Right kidney (tissue), 1 donor: ENCODE data around the gene LRRC9.
"Not testable (repeated sequence)": the region's sequence is repeated elsewhere in the genome, so short reads cannot be mapped to it uniquely, and the experiment has no call there.

ENCODE experiments used
- DNase-seq: peaks from one replicate; pipeline ENCODE4 v3.0.0-alpha.2; 2016

The LRRC9 gene

DNA sequence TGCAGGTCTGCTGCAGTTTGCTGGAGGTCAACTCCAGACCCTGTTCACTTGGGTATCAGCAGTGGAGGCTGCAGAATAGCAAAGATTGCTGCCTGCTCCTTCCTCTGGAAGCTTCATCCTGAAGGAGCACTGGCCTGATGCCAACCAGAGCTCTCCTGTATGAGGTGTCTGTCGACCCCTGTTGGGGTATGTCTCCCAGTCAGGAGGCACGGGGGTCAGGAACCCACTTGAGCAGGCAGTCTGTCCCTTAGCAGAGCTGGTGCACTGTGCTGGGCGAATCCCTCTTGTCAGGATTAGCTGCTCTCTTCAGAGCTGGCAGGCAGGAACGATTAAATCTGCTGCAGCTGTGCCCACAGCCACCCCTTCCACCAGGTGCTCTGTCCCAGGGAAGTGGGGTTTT is 37.9 kb downstream of the LRRC9 start:
- not testable (repeated sequence) for DNase-seq

DNA sequence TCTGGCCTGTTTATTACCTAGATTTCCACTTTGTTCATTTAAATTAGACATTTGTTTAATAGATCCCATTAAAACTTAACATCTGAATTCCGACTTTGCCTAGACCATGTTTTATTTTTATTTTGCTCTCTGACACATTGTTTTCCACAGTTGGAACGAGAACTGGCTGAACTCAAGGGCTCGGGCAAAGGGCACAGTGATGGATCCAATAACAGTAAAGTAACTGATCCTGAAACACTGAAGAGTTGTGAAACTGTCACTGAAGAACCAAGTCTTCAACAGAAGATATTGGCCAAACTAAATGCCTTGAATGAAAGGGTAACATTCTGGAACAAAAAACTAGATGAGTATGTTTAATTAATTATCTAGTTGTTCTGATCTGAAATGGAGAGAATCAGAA is 39.7 kb downstream of the LRRC9 start:
- DNase-seq, result peak; percentile 2

DNA sequence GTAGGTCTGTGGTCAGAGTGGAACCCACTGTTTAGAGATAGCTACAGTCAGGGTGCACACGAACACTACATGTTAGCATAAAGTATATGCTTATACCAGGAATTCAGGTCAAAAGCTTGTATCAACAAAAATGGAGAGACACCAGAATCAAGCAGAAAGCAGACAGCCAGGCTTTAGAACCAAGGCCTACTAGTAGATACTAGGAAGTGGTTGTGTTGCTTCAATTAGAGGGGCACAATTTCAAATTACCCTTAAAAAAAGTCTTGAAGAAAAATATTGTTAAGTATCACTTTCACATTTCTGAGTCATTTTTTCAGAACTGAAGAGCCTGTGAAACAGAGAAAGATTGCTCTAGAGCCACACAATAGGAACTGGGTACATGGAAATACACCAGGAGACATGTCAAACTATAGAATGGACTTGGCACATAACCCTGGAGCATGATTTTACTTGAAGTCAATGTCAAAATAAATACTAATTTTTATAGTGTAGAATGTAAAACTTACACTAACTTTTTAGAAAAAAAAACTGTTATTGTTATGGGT is 41.6 kb downstream of the LRRC9 start:
- no peak for DNase-seq

DNA sequence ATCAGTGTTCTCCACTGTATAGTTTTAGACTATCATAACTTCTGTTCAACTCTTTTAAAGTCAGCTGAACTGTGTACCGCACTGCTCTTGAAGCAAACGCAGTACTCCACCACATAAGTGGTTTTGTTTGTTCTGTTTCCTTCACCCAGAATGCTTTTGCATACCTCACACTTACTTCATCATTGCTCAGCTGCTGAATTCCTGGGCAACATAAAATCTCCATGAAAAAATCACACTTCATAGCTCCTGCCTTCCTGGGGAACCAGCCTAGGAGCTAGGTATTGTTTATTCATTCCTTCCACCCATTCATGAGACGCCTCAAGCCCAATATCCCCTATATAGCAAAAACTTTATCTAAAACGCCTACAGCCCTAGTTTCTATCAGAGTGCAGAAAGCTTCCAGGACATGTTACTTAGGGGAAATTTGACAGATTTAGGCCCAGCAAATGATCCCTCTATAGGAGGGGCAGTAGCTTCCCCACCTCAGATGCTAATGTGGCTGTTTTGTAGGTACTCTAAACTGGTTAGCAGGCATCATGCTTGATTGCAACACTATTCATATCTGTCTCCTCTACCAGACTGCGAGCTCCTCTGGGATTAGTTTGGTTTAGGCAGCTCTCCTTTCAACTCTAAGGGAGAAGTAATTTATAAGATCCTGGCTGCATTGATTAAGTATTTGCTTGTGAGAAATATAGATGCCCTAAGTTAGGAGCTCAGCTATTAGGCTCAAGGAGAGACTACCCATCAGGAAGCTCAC is 44.5 kb downstream of the LRRC9 start:
- no peak for DNase-seq

DNA sequence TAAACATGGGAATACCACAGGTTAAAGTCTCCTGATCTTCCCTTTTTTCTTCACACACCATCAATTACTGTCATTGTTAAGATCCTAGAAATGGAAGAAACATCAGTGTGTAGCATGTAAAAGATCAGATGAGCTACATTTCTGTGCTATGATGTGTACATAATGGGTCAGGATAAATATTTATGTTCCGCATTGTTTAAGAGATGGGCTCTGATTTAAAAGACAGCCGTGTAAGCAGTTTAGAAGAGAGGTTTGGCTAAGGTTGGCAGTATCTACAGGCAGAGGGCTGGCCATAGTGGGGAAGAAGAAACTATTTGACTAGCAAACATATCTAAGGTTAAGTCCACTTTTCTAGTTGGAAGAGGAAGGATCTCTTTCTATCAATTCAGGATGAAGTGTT is 49.4 kb downstream of the LRRC9 start:
- DNase-seq, result no peak

DNA sequence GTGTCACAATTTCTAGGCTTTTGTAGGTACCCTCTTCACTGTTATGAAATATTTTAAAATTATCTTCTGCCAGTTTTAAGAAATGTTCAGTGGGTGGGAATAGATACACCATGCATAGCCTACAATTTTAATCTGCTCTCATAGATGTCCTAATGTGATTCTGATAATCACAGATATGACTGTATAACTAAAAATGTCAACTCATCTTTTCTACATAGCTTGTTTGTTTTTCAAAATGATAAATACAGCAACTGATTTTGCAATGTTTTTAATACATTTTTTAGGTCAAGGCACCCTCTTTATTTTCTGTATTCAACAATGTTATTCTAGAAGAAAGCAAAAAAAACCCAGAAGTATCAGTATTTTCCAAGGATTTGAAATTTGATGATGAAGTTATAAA is 61.6 kb downstream of the LRRC9 start:
- DNase-seq, result no peak

DNA sequence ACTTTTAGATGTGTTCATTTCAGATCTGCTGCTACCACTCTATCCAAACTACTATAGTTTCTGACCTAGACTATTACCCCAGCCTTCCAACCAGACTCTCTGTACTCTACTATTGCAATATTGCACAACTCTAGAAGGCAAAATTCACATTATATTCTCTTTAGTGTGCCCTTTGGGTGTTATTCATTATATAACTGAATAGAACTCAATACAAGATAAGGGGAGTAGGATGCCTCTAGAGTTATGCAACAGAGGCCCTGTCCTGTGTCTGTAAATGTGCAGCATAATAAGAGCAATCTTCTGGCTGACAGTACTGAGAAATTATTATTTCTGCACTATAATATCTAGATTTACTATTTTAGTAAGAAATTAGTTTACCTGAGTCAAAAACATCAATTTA is 63.1 kb downstream of the LRRC9 start:
- no peak for DNase-seq

DNA sequence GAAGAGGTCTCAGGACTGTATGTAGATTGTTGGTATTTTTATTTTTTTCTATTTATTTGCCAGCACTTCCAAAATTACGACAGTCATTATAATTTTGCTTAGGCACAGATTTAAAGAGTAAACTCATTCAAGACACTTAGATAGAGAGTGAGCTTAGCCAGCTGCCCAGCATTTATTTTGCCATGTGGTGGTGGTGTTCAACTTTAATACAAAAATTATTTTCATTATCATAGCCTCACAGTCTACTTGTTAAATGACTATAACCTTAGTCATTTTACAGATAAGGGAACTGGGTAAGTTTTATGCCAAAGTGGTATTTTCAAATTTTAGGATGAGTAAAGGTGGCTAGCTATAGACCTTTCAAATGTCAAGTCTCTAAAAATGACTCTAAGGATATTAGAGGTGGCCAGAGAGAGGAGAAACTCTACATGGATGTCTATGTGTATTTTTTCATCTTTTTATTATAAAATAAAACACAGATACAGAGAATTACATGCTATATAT is 66.7 kb downstream of the LRRC9 start:
- no peak for DNase-seq

DNA sequence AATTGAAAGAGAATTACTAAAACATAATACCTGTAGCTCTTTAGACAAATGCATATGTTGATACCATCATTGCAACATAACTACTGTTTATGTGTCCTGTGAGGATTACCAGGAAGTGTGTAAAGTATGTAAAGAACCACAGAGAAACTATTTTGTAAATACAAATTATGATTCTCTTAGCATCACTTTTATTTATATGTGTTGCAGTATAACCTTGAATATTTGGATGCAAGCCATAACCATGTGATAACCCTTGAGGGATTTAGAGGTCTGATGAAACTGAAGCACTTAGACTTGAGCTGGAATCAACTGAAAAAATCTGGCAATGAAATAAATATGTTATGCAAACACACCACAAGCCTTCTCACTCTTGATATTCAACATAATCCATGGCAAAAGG is 77.5 kb downstream of the LRRC9 start:
- no peak for DNase-seq

DNA sequence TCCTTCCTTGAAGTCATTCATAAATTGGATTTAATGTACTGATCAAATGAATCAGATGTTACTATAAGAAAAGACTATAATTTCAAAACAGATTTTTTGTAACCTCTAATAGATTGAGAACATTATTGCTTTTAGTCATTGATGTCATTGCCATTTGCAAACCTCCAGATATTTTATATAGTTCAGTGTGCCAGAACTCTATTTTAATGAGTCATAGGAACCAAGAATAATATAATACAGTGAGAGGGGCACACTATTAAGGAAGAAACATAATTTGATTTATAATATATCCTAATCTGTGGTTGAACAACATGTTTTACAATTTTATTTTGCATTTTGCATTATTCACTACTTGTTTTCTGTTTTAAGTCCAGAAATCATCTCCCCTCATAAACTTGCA is 78.0 kb downstream of the LRRC9 start:
- no peak for DNase-seq

DNA sequence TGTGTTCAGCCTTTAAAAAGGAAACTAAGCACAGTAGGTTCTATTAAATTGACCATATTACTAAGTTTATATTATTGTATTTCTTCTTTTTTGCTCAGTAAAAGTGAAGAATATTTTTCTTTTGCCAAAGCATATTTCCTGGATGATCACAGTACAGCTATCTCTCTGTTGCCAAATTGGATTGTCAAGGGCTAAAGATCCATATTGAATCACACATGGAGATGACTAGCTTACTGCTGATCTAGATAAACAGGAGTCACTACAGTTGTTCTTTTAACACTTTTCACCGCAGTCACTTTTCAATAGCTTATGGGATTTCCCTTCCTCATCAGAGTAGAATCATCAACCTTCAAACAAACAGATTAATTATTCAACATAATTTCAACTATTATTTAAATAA is 78.6 kb downstream of the LRRC9 start:
- DNase-seq, result no peak

DNA sequence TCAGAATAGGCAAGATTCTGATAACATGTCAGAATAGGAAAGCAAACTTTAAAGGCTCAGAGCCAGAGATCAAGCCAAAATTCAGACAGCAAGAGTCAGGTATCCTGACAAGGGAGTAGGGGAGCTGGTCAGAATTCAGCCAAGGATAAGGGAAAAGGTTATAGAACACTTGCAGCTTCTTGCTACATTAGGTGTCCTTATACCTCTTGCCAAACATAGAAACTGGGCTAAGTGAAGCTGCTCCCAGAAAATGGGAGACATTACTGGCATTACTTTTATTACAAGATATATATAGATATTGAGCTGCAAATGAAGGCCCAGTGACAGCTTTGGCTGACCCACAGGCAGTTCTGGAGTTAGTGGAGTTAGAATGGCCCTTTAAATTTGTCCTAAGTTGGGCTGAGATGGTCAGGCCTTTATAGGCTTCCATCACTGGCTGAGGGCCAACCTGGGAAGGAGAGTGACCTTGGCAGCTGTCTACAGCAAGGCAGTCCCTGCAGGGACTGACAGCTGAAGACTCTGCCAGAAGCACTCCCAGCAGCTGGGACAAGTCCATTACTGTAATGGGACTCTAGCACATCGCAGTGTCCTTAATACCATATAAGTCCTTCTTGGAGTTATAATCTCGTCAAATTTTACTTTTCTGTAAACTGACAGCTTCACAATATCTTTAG is 83.0 kb downstream of the LRRC9 start:
- no peak for DNase-seq

DNA sequence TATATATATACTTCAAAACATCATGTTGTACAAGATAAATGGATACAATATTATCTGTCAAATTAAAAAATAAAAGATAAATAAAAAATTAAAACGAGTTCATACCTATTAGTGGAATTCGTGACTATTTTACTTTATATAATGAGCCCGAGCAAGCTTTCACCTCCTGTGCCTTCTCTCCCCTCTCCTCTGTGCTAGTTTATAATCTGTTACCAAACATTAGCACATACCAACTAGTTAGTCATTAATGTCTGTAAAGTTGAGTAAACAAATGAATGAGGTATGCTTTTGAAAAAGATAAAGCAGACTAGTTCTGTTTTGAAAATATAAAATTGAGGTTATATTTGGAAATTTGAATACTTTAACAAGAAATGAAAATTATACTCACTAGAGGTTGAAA is 84.0 kb downstream of the LRRC9 start:
- DNase-seq, result no peak

DNA sequence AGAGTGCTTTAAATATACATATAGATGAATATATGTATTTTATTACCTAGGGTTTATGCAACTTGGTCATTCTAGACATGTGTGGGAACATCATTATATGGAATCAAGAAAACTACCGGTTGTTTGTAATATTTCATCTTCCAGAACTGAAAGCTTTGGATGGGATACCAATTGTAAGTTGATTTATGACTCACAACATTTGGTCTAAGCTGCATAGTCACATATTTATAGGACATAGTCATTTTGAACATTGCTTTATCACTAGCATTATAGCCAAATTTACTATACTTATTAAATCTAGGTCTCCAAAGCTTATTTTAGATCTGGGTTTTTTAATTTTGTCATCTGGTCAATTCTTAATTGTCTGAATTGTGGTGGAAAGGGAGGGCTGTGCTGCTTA is 88.1 kb downstream of the LRRC9 start:
- DNase-seq, result no peak

DNA sequence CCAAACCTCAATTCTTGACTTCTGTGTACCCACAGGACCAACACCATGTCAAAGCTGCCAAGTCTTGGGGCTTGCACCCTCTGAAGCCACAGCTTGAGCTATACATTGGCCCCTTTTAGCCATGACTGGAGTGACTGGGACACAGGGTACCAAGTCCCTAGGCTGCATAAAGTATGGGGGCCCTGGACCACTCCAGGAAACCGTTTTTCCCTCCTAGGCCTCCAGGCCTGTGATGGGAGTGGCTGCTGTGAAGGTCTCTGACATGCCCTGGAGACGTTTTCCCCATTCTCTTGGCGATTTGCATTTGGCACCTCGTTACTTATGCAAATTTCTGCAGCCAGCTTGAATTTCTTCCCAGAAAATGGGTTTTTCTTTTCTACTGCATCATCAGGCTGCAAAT is 90.3 kb downstream of the LRRC9 start:
- DNase-seq, result not testable (repeated sequence)

DNA sequence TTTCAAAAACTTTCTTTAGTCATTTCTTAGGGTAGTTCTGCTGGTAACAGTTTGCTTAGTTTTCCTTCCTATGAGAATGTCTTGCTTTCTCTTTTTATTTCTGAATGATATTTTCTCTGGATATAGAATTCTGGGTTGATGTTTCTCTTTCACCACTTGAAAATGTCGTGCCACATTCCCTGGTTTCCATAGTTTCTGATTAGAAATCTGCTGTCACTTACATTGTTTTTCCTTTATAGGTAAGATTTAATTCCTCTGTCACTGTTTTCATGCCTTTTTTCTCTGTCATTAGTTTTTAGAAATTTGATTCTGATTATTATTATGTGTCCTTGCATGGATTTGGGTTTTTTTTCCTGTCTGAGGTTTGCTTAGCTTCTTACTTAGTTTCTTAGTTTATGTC is 94.5 kb downstream of the LRRC9 start:
- DNase-seq, result no peak

DNA sequence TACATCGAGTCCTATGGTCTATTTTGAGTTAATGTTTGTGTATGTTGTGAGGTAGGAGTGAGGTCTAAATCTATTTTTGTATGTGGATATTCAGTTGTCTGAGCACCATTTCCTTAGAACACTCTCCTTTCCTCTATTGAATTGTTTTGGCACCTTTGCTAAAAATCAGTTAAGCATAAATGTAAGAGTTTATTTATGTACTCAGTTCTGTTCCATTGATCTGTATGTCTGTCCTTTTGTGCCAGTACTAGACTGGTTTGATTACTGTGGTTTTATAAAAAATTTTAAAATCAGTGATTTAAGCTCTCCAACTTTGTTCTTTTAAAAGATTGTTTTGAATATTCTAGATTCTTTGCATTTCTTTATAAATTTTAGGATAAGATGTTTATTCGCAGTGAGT is 101.7 kb downstream of the LRRC9 start:
- DNase-seq, result no peak

DNA sequence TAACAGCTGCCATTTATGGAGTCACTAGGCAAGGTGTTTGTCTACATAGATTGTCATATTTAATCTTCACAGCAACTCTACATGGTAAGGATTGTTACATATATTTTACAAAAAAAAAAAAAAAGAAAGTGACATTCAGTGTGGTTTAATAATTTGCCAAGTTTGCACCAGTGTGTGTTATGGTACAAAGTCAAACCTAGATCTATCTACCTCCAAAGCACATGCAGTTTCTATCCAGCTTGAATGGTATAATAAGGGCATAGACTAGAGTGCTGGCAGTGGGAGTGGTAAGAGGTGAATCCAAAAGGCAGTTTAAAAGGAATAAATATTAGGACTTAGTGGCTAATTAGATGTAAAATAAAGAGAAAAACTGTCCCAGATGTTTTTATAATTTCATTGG is 105.6 kb downstream of the LRRC9 start:
- DNase-seq, result no peak

DNA sequence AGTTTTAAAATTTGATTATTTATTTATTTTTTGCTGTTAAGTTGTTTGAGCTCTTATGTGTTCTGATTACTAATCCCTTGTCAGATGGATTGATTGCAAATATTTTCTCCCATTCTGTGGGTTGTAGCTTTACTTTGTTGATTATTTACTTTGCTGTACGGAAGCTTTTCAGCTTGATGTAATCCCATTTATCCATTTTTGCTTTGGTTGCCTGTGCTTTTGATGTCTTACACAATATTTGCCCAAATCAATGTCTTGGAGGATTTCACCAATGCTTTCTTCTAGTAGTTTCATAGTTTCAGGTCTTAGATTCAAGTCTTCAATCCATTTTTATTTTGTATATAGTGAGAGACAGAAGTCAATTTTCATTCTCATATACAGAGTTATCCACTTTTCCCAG is 115.2 kb downstream of the LRRC9 start:
- DNase-seq, result no peak

DNA sequence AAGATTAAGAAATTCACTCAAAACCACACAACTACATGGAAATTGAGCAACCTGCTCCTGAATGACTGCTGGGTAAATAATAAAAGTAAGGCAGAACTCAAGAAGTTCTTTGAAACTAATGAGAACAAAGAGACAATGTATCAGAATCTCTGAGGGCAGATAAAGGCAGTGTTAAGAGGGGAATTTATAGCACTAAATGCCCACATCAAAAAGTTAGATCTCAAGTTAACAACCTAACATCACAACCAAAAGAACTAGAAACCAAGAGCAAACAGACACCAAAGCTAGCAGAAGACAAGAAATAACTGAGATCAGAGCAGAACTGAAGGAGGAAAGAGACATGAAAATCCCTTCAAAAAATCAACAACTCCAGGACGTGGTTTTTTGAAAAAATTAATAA is 128.0 kb downstream of the LRRC9 start:
- not testable (repeated sequence) for DNase-seq

DNA sequence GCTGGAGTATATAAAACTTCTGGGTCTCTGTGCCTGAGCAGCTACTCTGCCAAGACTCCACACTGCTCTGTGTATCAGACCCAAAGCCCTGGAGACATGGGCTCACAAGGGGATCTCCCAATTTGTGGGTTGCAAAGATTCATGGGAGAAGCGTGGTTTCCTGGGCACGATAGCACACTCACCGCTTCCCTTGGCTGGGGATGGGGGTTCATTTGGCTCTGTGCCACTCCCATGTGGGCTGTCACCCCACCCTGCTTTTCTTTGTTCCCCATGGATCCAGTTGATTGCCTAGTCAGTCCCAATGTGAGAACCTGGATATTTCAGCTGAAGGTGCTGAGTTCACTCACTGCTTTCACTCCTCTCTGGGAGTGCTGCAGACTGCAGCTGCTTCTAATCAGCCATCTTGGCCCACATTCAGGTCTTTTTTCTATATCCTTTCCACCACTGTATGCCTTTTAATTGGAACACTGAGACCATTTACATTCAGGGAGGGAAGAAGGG is 131.8 kb downstream of the LRRC9 start:
- DNase-seq, result no peak

DNA sequence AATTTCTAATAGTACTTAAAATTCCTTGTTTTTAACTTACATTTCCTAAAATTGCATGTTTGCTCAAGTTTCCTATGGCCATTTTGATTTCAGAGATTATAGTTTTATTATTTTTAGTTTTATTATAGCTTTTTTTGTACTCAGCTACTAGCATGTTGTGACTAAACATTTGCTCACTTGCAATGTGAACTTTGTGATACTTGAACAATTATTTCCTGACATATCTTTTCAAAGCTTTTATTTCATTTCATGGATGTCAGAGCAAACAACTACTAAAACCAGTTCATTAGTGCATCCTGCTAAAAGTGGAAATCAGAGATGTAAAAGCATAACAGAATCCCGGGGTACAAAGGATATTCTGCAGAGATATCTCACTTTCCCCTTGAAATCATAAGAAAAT is 138.1 kb downstream of the LRRC9 start:
- DNase-seq, result no peak

DNA sequence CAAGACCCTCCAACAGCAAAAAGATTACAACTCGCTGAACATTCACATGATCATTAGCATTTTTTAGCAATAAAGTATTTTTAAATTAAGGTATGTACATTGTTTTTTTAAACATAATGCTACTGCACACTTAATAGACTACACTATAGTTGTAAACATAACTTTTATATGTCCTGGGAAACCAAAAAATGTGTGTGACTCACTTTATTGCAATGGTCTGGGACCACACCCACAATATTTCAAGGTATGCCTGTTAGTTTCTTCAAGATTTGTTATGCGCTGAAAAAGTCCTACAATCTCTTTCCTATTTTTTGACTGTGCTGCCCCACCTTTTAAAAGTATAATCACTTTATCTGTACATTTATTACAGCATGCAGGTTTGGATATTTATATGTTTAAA is 141.4 kb downstream of the LRRC9 start:
- DNase-seq, result no peak
